HG03460 (cell line): Measurements from ENCODE around the gene RABAC1.
"Not testable (repeated sequence)": the region's sequence is repeated elsewhere in the genome, so short reads cannot be mapped to it uniquely, and the experiment has no call there.

Source experiments
- ATAC-seq: cut with Tn5 transposase; IDR thresholded peaks from one replicate; pipeline ENCODE4 v1.9.1; 2021; ENCODE audit not compliant: unreplicated experiment

Gene RABAC1

GRCh38 chr19:41947091-41947490 is 12.0 kb downstream of the RABAC1 start:
- no peak for ATAC-seq

GRCh38 chr19:41945135-41945766 is 13.9 kb downstream of the RABAC1 start:
- ATAC-seq = peak; percentile 67

- ATAC-seq = no peak
These were observed 14.8 kb downstream of the RABAC1 start for GRCh38 chr19:41944336-41944735.

GRCh38 chr19:41941410-41942202 is 17.5 kb downstream of the RABAC1 start:
- no peak for ATAC-seq

GRCh38 chr19:41940731-41941409 is 18.3 kb downstream of the RABAC1 start:
- ATAC-seq = no peak

GRCh38 chr19:41939861-41940730 is 19.0 kb downstream of the RABAC1 start:
- ATAC-seq = no peak

- ATAC-seq = not testable (repeated sequence)
These were observed 19.9 kb downstream of the RABAC1 start for GRCh38 chr19:41939209-41939608.

GRCh38 chr19:41937525-41938468 is 21.3 kb downstream of the RABAC1 start:
- ATAC-seq = no peak

GRCh38 chr19:41936961-41937360 is 22.2 kb downstream of the RABAC1 start:
- no peak for ATAC-seq

- no peak for ATAC-seq
These were observed 22.7 kb downstream of the RABAC1 start for GRCh38 chr19:41936416-41936850.

- ATAC-seq = no peak
These were observed 23.2 kb downstream of the RABAC1 start for GRCh38 chr19:41935760-41936415.

GRCh38 chr19:41934849-41935374 is 24.2 kb downstream of the RABAC1 start:
- no peak for ATAC-seq

GRCh38 chr19:41933693-41934426 is 25.3 kb downstream of the RABAC1 start:
- ATAC-seq = no peak

GRCh38 chr19:41932720-41933332 is 26.3 kb downstream of the RABAC1 start:
- no peak for ATAC-seq

- no peak for ATAC-seq
These were observed 26.8 kb downstream of the RABAC1 start for GRCh38 chr19:41932259-41932719.

GRCh38 chr19:41930926-41931592 is 28.1 kb downstream of the RABAC1 start:
- no peak for ATAC-seq

GRCh38 chr19:41930322-41930722 is 28.8 kb downstream of the RABAC1 start:
- no peak for ATAC-seq
